GM12873 (cell line): Measurements from ENCODE around the gene NRXN3.

Source experiments
- TF ChIP-seq, protein P1 (sequence below): IDR thresholded peaks from 2 replicates; pipeline ENCODE4 v1.5.1; 2012; ENCODE audit warnings: low read depth, mild to moderate bottlenecking, moderate library complexity, low read length, control low read depth; ENCODE audit not compliant: insufficient read depth; ENCODE audit errors: missing control alignments

Gene NRXN3

DNA sequence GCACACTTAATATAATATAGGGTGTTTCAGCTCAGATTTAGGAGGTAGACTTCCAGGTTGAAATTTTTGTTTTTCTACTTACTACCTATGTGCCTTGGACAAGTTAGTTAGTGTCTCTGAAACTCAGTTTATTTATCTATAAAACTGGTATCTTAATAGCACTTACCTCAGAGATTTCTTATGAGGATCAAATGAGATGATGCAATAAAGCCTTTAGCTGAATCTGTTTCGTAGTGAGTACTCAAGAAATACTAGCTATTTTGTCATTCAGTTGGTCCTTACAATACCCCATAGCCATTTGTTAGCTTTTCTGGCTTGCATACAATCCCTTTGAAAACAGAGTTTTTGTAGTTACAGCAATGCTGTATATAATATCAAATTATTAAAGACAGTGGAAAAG is 497.0 kb downstream of the NRXN3 start:
- TF ChIP-seq, protein P1, sequence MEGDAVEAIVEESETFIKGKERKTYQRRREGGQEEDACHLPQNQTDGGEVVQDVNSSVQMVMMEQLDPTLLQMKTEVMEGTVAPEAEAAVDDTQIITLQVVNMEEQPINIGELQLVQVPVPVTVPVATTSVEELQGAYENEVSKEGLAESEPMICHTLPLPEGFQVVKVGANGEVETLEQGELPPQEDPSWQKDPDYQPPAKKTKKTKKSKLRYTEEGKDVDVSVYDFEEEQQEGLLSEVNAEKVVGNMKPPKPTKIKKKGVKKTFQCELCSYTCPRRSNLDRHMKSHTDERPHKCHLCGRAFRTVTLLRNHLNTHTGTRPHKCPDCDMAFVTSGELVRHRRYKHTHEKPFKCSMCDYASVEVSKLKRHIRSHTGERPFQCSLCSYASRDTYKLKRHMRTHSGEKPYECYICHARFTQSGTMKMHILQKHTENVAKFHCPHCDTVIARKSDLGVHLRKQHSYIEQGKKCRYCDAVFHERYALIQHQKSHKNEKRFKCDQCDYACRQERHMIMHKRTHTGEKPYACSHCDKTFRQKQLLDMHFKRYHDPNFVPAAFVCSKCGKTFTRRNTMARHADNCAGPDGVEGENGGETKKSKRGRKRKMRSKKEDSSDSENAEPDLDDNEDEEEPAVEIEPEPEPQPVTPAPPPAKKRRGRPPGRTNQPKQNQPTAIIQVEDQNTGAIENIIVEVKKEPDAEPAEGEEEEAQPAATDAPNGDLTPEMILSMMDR: no peak

DNA sequence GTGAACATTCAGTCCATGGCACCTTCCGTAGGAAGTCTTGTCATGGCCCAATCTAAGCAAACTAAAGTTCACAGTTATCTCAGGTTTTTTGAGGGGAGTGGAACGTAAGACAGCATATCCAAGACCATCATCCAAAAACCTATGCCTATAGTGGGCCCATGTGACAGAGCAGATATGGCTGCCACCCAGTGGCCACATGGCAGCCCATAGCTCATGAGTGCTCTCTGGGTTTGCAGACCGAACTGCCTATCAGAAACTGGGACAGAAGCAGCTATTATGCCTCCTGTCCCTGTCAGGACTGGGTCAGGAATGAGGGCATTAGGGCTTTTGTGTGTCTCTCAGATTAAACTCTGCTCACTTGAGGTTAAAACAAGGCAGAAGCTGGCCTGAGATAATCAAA is 503.7 kb downstream of the NRXN3 start:
- TF ChIP-seq, protein P1: peak; percentile 7

DNA sequence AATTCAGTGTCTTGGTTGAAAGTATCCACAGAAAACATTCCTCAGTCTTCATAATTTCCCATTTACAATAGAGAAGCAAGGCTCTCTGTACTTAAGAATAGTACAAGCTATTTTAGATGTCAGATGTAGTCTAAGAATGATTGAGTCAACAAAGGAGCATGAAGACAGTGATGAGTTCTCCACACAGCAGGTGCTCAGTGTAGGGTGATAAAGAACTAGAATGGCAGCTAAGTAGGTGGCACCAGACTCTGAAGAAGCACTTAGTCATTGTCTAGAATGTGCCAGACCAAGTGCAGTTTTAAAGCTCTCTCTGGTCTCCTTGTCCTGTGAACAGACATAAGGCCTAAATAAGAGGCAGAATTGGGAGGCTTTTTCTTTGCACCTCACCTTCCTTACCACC is 504.6 kb downstream of the NRXN3 start:
- TF ChIP-seq, protein P1: no peak

DNA sequence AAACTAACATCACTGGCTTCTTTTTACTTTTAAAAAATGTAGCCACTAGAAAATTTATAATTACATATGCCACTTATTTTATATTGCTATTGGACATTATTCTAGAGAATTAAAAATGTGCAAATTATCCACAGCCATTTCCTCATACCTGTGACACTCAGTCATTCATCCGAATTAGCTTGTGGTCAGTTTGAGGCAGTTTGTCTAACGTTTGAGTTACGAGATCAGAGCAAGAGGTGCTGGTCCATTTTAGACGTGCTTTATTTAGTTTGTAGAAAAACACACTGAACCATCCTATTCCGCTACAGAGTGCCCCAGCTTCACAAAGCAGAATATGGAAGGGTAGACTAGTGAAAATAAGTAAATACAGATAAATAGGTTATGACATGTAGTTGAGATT is 513.0 kb downstream of the NRXN3 start:
- TF ChIP-seq, protein P1: no peak

DNA sequence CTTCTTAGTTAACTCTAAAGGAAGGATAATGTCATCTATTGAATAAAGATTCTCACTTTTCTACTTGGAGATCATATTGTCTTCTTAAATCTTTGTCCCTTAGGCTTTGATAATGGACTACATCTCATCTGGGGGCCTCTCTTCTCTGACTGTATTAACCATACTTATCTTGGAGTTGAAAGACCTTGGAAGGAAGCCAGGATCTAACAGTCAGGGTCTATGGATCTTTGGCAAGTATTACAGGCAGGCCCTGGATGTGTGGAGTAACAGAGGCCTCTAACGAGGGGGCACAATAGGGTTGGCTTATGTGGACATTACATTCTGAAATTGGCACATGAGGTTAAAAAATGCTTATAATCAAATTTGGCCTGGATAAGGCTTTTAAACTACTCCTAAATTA is 513.8 kb downstream of the NRXN3 start:
- TF ChIP-seq, protein P1: no peak

DNA sequence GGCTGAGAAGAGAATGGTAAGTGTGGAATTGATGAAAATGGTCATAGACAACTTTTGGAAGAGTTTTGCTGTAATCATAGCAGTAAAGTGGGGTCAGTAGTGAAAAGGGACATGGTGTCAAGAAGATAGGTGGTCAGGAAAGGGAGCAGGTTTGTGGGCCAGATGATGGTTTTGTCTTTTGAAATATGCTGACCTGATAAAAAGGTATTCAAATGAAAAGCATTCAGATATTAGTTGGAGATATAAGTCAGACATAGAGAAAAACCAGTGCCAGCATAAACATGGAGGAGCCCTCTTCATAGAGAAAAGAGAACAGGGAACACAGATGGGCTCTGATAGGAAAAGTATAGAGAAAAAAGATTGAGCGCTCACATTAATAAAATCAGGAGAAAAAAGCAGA is 518.3 kb downstream of the NRXN3 start:
- TF ChIP-seq, protein P1: no peak

DNA sequence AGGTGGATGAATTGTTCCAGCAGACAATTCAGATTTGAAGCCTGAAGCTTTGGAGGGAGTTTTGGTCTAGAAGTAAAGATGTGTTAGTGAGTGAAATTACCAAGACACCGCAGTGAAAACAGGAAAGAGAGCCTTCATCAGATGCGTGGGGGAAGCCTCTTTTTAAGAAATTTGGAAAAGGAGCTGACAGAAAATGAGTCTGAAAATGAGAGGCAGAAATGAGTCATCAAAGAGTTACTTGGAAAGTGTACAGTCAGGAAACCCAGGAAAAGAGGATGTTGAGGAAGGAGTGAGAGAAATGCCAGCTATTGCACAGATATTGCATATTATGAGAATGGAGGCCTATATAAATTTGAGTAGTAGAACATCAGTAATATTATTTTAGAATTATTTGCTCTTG is 520.7 kb downstream of the NRXN3 start:
- TF ChIP-seq, protein P1: no peak
